HEK293T (cell line): ENCODE results near the gene GPX4.

Source experiments
- CTCF ChIA-PET: fragments of 350-600 bp; formaldehyde crosslinking; extraction: SDS; loops from one replicate; lab custom pipeline; 2021; ENCODE audit warnings: antibody characterized with exemption, inconsistent platforms; lab: Yijun Ruan, JAX
- POLR2A ChIA-PET: fragments of 350-600 bp; formaldehyde crosslinking; extraction: SDS; loops from one replicate; lab custom pipeline; 2020; ENCODE audit warnings: antibody characterized with exemption, inconsistent platforms; lab: Yijun Ruan, JAX
- DNase-seq: peaks from one replicate; pipeline ENCODE4 v3.0.0; 2012; ENCODE audit warnings: mixed read lengths; ENCODE audit errors: extremely low spot score
- ARNT ChIP-seq: fragments of 450-650 bp; IDR thresholded peaks from 2 replicates; pipeline ENCODE4 v1.6.1; 2017; ENCODE audit warnings: mild to moderate bottlenecking
- BHLHE40 ChIP-seq: fragments of 450-650 bp; IDR thresholded peaks from 2 replicates; pipeline ENCODE4 v1.6.1; 2016; ENCODE audit warnings: mild to moderate bottlenecking, moderate library complexity, borderline replicate concordance
- CTBP1 ChIP-seq: fragments of 450-650 bp; IDR thresholded peaks from 2 replicates; pipeline ENCODE4 v1.6.1; 2016; ENCODE audit warnings: borderline replicate concordance
- ELF4 ChIP-seq: fragments of 450-650 bp; IDR thresholded peaks from 2 replicates; pipeline ENCODE4 v1.6.1; 2017; ENCODE audit warnings: antibody characterized with exemption
- FOXA1 ChIP-seq: fragments of 450-650 bp; IDR thresholded peaks from 2 replicates; pipeline ENCODE4 v1.6.1; 2016; ENCODE audit warnings: mild to moderate bottlenecking
- FOXK2 ChIP-seq: fragments of 450-650 bp; IDR thresholded peaks from 2 replicates; pipeline ENCODE4 v1.6.1; 2016; ENCODE audit warnings: mild to moderate bottlenecking
- FOXM1 ChIP-seq: fragments of 450-650 bp; IDR thresholded peaks from 2 replicates; pipeline ENCODE4 v1.6.1; 2017; ENCODE audit warnings: mild to moderate bottlenecking, borderline replicate concordance
- HDGF ChIP-seq: fragments of 450-650 bp; IDR thresholded peaks from 2 replicates; pipeline ENCODE4 v1.6.1; 2017; ENCODE audit warnings: antibody characterized with exemption, borderline replicate concordance
- L3MBTL2 ChIP-seq: fragments of 450-650 bp; conservative IDR thresholded peaks from 2 replicates; pipeline ENCODE4 v1.6.1; 2016; ENCODE audit warnings: mild to moderate bottlenecking
- LEF1 ChIP-seq: fragments of 450-650 bp; IDR thresholded peaks from 2 replicates; pipeline ENCODE4 v1.6.1; 2017; ENCODE audit warnings: mild to moderate bottlenecking, borderline replicate concordance
- NFRKB ChIP-seq: fragments of 450-650 bp; IDR thresholded peaks from 2 replicates; pipeline ENCODE4 v1.6.1; 2016; ENCODE audit warnings: mild to moderate bottlenecking, moderate library complexity
- SP1 ChIP-seq: fragments of 450-650 bp; IDR thresholded peaks from 2 replicates; pipeline ENCODE4 v1.6.1; 2017
- SUZ12 ChIP-seq: fragments of 450-650 bp; IDR thresholded peaks from 2 replicates; pipeline ENCODE4 v1.6.1; 2016; ENCODE audit warnings: mild to moderate bottlenecking
- TARDBP ChIP-seq: fragments of 450-650 bp; IDR thresholded peaks from 2 replicates; pipeline ENCODE4 v1.6.1; 2016
- ZNF384 ChIP-seq: fragments of 450-650 bp; IDR thresholded peaks from 2 replicates; pipeline ENCODE4 v1.6.1; 2016
- TF ChIP-seq, protein P1 (sequence below): fragments of 450-650 bp; IDR thresholded peaks from 2 replicates; pipeline ENCODE4 v1.6.1; 2016

GPX4 gene

GRCh38 chr19:1146858-1147780, 43.3 kb downstream of the GPX4 start:
- no peak for DNase-seq
- TF ChIP-seq ZNF384, result no peak
- ChIA-PET POLR2A (no interaction called here), CTCF (no interaction called here)

DNA sequence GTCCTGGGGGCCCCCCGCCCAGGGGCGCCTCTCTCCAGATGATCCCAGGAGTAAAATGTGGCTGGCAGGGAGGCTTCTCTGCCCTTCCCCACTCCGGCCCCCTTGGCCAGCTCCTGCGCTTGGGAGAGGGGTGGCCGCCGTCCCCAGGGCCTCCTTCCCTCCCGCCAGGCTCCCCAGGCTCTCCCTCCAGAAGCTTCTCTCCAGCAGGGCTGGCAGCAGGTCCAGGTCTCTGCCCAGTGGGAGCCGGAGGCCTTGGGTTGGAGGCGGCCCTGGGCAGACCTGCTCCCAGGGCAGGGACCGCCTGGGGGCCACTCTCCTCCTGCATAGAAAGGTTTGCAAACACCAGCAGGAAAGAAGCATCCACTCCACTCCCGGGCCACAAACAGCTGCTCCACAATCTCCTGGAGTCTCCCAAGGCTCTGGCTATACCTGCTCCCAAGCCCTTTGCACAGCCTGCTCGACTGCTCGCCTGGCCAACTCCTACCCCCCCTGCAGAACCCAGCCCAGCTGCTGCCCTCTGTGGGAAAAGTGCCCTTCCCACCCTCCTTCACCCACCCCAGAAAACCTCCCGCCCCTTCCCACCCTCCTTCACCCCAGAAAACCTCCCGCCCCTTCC, 44.2 kb downstream of the GPX4 start:
- DNase-seq, result no peak
- ChIA-PET CTCF (no interaction called here), POLR2A (no interaction called here)
- TF ChIP-seq FOXA1 (no peak), ARNT (no peak), NFRKB (no peak), LEF1 (no peak), HDGF (no peak), SUZ12 (no peak), ZNF384 (no peak), FOXM1 (no peak), FOXK2 (no peak), BHLHE40 (no peak), TARDBP (no peak)
- TF ChIP-seq, protein P1, sequence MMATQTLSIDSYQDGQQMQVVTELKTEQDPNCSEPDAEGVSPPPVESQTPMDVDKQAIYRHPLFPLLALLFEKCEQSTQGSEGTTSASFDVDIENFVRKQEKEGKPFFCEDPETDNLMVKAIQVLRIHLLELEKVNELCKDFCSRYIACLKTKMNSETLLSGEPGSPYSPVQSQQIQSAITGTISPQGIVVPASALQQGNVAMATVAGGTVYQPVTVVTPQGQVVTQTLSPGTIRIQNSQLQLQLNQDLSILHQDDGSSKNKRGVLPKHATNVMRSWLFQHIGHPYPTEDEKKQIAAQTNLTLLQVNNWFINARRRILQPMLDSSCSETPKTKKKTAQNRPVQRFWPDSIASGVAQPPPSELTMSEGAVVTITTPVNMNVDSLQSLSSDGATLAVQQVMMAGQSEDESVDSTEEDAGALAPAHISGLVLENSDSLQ, result no peak

GRCh38 chr19:1149259-1150045, 45.7 kb downstream of the GPX4 start:
- no peak for DNase-seq
- CTCF ChIA-PET, result no interaction called here
- POLR2A ChIA-PET, result no interaction called here

DNA sequence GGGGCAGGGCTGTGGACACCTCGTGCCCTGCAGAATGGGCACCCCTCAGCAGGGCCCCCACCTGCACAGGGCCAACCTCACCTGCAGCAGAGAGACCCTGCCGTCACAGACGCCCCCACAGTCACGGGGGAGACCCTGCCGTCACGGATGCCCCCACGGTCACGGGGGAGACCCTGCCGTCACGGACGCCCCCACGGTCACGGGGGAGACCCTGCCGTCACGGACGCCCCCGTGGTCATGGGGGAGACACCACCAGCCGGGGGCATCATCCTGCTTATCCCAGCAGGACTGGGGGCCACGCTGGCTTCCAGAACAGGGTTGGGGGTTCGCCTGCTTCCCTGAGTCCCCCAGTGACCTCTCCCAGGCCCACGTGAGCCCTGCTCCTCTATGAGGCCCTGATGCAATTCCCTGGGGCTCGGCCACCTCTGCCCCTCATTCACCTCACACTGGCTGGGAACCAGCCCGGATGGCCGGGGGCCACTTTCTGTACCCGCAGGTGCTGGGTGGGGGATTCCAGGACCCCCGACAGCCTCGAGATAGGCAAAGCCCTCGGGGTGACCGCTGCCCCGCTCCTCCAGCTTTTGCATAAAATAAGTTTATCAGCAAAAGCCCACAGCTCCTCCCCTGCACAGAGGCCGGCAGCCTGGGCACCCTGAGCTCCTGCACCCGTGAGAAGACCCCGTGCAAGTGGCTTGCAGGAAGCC, 46.7 kb downstream of the GPX4 start:
- ChIA-PET CTCF (no interaction called here), POLR2A (no interaction called here)
- DNase-seq, result no peak
- no peak for TF ChIP-seq BHLHE40
- TF ChIP-seq FOXM1, result no peak
- TF ChIP-seq CTBP1, result no peak
- TF ChIP-seq TARDBP, result no peak
- no peak for TF ChIP-seq ELF4
- TF ChIP-seq ARNT, result no peak
- TF ChIP-seq FOXA1, result no peak
- no peak for TF ChIP-seq SUZ12
- no peak for TF ChIP-seq FOXK2
- no peak for TF ChIP-seq NFRKB
- TF ChIP-seq L3MBTL2, result no peak
- TF ChIP-seq SP1, result no peak
- TF ChIP-seq, protein P1, result no peak
- TF ChIP-seq ZNF384, result no peak
- TF ChIP-seq LEF1, result no peak
- TF ChIP-seq HDGF, result no peak

More at GRCh38 chr19:1149259-1150045, 45.7 kb downstream of the GPX4 start:
- TF ChIP-seq SUZ12, result no peak
- TF ChIP-seq FOXK2, result no peak
- no peak for TF ChIP-seq LEF1
- no peak for TF ChIP-seq TARDBP
- no peak for TF ChIP-seq NFRKB
- no peak for TF ChIP-seq HDGF
- no peak for TF ChIP-seq CTBP1
- no peak for TF ChIP-seq SP1
- no peak for TF ChIP-seq FOXM1
- no peak for TF ChIP-seq FOXA1
- no peak for TF ChIP-seq L3MBTL2
- no peak for TF ChIP-seq ZNF384
- TF ChIP-seq ELF4, result no peak

- CTCF ChIA-PET, result no interaction called here
- TF ChIP-seq CTBP1, result no peak
- no peak for TF ChIP-seq BHLHE40
- TF ChIP-seq ARNT, result no peak
- TF ChIP-seq HDGF, result no peak
- no peak for TF ChIP-seq NFRKB
- no peak for TF ChIP-seq ELF4
- TF ChIP-seq, protein P1, result no peak
- no peak for TF ChIP-seq SP1
- TF ChIP-seq LEF1, result no peak
- no peak for TF ChIP-seq FOXM1
- TF ChIP-seq FOXK2, result no peak
- no peak for TF ChIP-seq FOXA1
- TF ChIP-seq TARDBP, result no peak
- no peak for TF ChIP-seq SUZ12
- no peak for TF ChIP-seq L3MBTL2
- TF ChIP-seq ZNF384, result no peak
- no peak for DNase-seq
- POLR2A ChIA-PET, result no interaction called here
Measured at GRCh38 chr19:1151037-1151724, 47.4 kb downstream of the GPX4 start.
